ENCODE results near the gene COL6A2. TPM values are rescaled to one million over a fixed set of nuclear protein-coding genes. Genes with fewer than 3 reads are reported as not detected.

Gene COL6A2
- total RNA-seq, 1 experiment from 2014 or later = 129 TPM

GRCh38 chr21:46122237-46122671, 24.3 kb downstream of the COL6A2 start:
- no peak overlapping the region for H3K9ac ChIP-seq (ENCODE audit: extremely low read depth, insufficient read length, low read length)
- H3K27me3 Mint-ChIP-seq (ENCODE audit: low read depth) = no peaks in the 10 kb centered on the region
- no peak overlapping the region for H3K4me2 ChIP-seq (ENCODE audit: insufficient read depth, insufficient read length, low read length)

More at GRCh38 chr21:46122237-46122671, 24.3 kb downstream of the COL6A2 start:
- H4K91ac ChIP-seq (ENCODE audit: insufficient read length, low read depth, low read length) = no peak overlapping the region
- DNase-seq = no peak
- H2AFZ ChIP-seq (ENCODE audit: low read length) = no peak overlapping the region
- peaks cover 9 to 44% (median 17%) of the 10 kb centered on the region in 3 experiments for H3K36me3 Mint-ChIP-seq (ENCODE audit: insufficient read depth in 1 of 3, low read depth in 3 of 3)
- no peak overlapping the region for H2BK5ac ChIP-seq (ENCODE audit: insufficient read length, low read length)
- H2BK12ac ChIP-seq (ENCODE audit: insufficient read length, low read depth, low read length) = no peak overlapping the region
- no peak overlapping the region for H2BK20ac ChIP-seq (ENCODE audit: low read depth, low read length, poor library complexity, severe bottlenecking)
- peak overlapping the region in 2 of 3 experiments; percentile 48 to 87; a peak in 2 of 7 replicates for H3K27ac Mint-ChIP-seq
- no CpG with 5 or more reads among the region's 12 CpGs for WGBS (ENCODE audit: extremely low coverage, insufficient read length, low lambda C conversion rate)
- no peaks in the 10 kb centered on the region for H3K9me3 ChIP-seq (ENCODE audit: control insufficient read depth, low read depth, low read length)
- H3K4me1 ChIP-seq (ENCODE audit: insufficient read depth, low read length) = no peaks in the 10 kb centered on the region
- no peak overlapping the region for H2BK120ac ChIP-seq (ENCODE audit: low read depth, low read length, poor library complexity, severe bottlenecking)
- no peak overlapping the region for H3K56ac ChIP-seq (ENCODE audit: insufficient read length, low read depth, low read length)
- no peaks in the 10 kb centered on the region for H3K23me2 ChIP-seq (ENCODE audit: insufficient read length, low read depth, low read length, poor library complexity, severe bottlenecking)
- H2AK5ac ChIP-seq (ENCODE audit: insufficient read length, low read length) = no peak overlapping the region
- no peak overlapping the region for H4K5ac ChIP-seq (ENCODE audit: insufficient read length, low read depth, low read length)
- TF ChIP-seq CTCF (conservative IDR thresholded peaks at IDR 0.05) = no peak
- no peak overlapping the region for H2BK15ac ChIP-seq (ENCODE audit: low read depth, low read length)
- H3K27ac ChIP-seq (ENCODE audit: insufficient read length, low read depth, low read length) = no peak overlapping the region
- H3K4me3 Mint-ChIP-seq = no peak overlapping the region
- H3T11ph ChIP-seq (ENCODE audit: low read length) = no peak overlapping the region
- H4K8ac ChIP-seq (replicated peaks; ENCODE audit: insufficient read length, low read depth, low read length) = no peak overlapping the region
- no peaks in the 10 kb centered on the region for H3K9me3 Mint-ChIP-seq
- H3K23ac ChIP-seq (ENCODE audit: insufficient read length, low read depth, low read length) = no peak overlapping the region
- H4K20me1 ChIP-seq (ENCODE audit: control insufficient read depth, insufficient read depth, insufficient read length) = no peaks in the 10 kb centered on the region
- no peaks in the 10 kb centered on the region for H3K4me1 Mint-ChIP-seq
- no peaks in the 10 kb centered on the region for H3K79me2 ChIP-seq (ENCODE audit: insufficient read depth, low read length)
- no peaks in the 10 kb centered on the region for H3K27me3 ChIP-seq (ENCODE audit: insufficient read depth, low read length)
- H3K14ac ChIP-seq (ENCODE audit: insufficient read depth, low read length) = no peak overlapping the region
- no peaks in the 10 kb centered on the region for H3K79me1 ChIP-seq (ENCODE audit: insufficient read depth, low read depth, low read length, poor library complexity, severe bottlenecking)
- H3K18ac ChIP-seq (ENCODE audit: insufficient read length, low read depth, low read length) = no peak overlapping the region
- H3K4ac ChIP-seq (ENCODE audit: low read depth, low read length) = no peak overlapping the region

All from H9 (cell line).